SH-SY5Y (cell line): ENCODE measurements around the gene SPEM3.

Experiments
- GATA2 ChIP-seq: IDR thresholded peaks from 2 replicates; pipeline ENCODE4 v1.6.1; 2011; ENCODE audit warnings: mild to moderate bottlenecking, low read depth, low read length
- GATA3 ChIP-seq: IDR thresholded peaks from 2 replicates; pipeline ENCODE4 v1.6.1; 2011; ENCODE audit warnings: low read depth, mild to moderate bottlenecking, low read length, moderate library complexity

DNA sequence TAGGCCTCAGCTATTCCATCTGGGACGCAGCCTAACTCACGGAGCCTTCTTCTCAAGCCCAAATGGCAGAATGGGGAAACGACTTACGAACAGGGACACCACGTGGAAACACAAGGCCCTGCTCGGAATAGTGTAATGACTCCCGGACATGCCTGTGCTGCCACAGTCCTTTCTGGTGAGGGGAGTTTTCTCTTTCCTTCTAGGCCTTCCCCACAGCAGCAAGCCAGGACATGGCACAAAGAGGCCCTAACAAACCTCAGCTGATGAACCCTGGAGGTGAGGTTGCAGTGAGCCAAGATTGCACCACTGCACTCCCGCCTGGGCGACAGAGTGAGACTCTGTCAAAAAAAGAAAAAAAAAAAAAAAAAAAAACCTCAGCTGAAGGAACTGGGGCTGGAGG lies 35.4 kb downstream of the SPEM3 start:
- TF ChIP-seq GATA2 (no peak), GATA3 (no peak)
